GM19351 (cell line): Measurements from ENCODE around the gene AAGAB.

Experiments
- ATAC-seq: cut with Tn5 transposase; IDR thresholded peaks from one replicate; pipeline ENCODE4 v1.9.1; 2021; ENCODE audit warnings: mild to moderate bottlenecking, moderate library complexity; ENCODE audit not compliant: unreplicated experiment

AAGAB gene

DNA sequence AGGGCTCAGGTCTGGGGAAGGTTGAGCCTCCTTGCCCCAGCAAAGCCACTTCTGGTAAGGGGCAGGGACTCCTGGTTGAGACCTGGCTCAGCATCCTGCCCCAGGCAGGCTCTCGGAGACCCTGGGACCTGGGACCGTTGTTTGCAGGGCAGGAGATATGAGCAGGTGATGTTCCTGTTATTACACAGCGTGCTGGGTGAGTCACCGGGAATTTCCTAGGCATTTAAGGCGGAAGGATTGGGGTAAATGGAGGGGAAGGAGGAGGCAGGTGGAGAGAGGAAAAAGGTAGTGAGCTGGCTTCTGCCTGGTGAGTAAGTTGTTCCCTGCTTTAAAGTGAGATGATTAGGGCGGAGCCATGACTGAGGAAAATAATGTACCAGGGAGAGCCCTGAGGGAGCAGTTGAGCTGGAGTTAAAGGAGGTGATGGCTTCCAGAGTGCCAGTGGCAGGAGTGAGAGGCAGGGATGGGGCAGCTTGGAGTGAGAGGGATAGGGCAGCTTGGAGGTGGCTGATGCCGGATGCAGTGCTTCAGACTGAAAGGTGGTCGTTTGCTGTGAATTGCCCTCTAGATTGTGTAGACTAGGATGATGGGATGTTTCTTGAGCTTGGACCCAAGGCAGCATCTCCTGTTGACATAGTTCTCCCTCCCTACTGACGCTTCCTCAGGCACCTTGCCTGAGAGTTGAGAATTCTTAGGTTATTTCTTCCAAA is 79.4 kb downstream of the AAGAB start:
- ATAC-seq: no peak

DNA sequence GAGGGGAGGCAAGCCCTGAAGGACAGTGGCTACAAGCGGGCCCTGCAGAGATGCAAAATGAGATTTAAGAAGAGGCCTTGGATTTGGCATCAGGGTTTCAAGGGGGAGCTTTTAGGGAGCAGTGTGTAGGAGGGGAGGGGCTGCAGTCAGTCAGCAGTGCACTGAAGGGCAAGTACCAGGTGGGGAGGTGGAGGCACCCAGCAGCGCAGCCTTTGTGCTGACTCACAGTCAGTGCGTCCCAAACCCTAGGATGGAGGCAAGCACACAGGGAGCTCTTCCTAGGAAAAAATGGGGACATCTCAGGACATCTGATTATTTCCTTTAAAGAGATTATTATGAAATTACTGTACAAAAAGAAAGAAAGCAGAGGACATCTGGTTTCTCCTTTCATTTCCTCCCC is 80.0 kb downstream of the AAGAB start:
- ATAC-seq: no peak

DNA sequence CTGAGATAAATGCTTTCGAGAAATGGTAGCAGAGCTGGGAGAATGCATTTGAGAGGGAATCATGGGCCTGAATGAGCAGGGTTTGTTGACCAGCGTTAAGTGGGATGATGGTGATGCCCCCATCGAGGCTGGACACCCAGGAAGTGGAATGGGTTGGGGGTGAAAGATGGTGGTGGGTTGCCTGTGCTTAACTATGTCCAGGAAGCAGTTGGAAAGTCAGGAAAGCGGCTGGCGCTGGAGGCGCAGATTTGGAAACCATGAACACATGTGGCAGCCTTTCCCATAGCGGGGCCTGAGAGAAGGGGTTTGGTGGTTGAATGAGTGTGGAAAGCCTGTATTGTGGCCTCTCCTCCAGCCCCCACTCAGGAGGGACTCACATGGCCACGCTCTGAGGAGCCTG is 80.7 kb downstream of the AAGAB start:
- no peak for ATAC-seq

DNA sequence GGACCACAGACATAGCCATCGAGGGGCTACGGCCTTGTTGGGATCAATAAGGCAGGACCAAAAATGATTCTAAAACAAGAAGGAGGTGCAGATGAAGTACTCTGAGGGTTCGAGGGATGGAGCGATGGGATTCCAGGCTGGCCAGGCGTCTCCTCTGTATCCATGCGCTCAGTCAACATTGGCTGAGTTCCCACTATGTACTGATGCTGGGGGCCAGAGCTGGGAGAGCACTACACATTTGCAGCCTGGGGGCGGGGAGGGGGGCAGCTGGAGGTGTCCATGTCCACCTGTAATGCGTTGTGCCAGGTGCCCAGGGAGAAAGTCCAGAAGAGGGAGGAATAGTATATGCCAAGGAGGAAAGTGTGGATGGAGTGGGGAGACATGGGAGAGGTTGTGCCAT is 81.5 kb downstream of the AAGAB start:
- no peak for ATAC-seq

DNA sequence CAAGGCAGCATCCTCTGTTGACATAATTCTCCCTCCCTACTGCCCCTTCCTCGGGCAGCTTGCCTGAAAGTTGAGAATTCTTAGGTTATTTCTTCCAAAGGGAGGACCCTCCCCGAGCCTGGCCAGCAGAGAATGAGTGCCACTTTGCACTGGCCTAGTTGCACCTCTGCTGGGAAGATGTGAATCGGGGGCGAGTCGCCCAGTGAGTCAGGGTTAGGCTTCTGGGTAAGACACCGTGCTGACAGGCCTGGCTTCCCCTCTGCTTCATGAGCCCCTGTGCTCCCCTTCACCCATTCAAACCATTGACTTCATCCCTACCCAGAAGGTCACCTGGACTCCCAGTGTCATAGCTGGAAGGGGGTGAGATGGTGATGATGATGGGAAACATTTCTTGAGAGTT is 82.3 kb downstream of the AAGAB start:
- ATAC-seq: no peak

- no peak for ATAC-seq
Observed at GRCh38 chr15:67171471-67171870, 83.0 kb downstream of the AAGAB start.

DNA sequence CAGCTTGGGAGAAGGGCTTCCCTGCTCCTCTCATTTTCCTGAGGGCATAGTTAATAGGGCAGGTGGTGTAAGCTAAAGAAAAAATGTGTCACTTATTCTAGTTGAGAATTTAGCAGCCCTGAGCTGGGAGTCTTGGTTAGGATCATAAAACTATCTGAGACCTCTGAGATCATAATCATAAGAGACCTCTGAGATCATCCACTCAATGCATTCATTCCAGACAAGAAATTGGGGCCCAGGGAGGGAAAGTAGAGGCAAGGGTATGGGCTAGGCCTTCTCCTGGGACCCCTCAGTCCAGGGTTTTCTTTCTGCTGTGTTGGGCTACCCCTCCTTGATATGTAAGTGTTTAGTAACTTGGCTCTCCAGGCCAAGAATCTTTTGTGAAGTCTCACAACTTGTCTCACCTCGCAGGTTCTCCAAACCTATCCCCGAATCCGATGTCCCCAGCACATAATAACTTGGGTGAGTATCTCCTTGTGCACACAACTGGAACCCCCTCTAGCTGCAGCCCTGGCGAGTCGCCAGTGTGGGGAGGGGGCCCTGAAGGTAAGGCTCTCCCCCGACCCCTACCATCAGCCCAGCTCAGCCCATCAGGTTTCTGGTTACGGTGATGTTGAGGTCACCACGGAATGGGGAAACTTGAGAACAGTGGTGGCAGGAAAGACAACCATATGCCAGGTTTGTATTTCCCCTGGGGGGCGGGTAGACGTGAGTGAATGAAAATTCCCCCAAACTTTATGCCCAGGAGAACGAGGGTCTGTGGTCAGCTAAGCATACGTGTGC is 84.1 kb downstream of the AAGAB start:
- no peak for ATAC-seq

DNA sequence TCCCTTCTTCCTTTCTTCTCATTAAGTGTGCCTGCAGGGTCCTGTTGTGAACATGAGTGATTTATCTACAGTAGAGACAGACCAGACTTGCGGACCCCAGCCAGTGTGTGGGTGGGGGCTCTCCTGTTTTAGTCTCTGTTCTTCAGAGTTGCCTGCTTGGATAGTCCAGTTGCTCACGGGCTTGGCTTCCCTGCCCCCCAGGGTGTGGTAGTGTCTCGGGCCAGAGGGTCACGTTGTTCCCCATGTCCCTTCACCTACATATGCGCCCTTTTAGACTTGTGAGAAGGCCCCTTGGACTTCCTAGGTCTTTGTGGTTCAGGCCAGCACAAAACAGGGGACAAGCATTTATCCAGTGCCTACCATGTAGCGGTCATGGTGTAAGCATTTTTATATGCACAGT is 85.8 kb downstream of the AAGAB start:
- ATAC-seq: no peak

GRCh38 chr15:67167091-67167490 is 87.4 kb downstream of the AAGAB start:
- no peak for ATAC-seq

GRCh38 chr15:67166280-67167009 is 88.0 kb downstream of the AAGAB start:
- no peak for ATAC-seq

DNA sequence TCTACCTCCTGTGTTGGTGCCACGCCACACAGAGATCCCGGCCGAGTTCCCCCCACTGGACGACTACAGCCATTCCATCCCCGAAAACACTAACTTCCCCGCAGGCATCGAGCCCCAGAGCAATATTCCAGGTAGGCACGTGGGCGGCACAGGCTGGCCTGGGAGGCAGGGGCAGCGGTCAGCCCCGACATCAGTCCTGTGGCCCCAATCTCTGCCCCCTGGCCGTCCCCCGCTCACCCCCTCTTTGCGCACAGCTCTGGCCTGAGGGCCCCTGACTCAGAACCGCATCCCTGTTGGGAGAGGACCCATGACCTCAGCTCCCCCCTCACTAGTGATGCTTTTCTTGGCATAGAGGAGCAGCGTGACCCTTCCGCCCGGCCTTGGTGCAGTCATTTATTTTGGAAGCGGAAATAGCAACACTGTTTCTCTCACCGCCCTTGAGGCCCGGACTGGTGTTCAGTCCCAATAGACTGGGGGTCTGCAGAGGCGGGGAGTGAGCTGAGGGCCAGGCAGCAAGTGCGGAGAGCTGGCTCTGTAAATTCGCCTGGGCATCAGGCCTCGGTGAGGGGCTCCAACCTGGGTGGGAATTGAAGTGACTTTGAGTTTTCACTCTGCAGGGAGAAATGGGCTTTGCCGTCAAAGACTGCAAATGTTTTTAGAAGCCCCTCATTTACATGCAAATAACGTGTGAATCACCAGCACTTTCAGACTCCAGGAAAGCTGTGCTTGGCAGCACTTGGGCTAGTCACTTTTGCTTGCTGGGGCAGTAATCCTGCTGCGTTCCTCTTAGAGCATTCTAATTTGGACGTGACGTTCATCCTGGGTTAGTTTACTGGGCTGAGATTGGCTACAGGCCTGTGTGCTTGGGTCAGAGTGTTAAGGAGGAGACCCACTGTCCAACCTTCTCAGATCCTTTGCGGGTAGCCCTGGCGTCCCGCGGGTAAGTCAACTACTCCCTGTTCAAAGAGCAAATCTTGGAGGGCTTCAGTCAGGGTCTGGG is 88.9 kb downstream of the AAGAB start:
- ATAC-seq: no peak

DNA sequence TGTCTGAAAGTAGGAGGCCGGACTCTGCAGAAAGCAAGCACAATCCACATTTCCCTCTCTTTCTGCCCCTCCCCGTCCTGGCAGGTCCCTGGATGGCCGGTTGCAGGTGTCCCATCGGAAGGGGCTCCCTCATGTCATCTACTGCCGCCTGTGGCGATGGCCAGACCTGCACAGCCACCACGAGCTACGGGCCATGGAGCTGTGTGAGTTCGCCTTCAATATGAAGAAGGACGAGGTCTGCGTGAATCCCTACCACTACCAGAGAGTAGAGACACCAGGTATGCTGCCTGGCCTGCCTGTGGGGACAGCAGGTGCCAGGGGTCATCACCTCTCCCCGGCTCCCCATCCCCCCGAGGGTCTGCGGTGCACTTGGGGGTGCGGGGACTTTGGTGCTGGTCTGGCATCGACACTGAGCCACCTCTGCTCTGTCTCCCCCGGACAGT is 89.6 kb downstream of the AAGAB start:
- no peak for ATAC-seq

GRCh38 chr15:67164401-67164791 is 90.1 kb downstream of the AAGAB start:
- ATAC-seq: no peak

DNA sequence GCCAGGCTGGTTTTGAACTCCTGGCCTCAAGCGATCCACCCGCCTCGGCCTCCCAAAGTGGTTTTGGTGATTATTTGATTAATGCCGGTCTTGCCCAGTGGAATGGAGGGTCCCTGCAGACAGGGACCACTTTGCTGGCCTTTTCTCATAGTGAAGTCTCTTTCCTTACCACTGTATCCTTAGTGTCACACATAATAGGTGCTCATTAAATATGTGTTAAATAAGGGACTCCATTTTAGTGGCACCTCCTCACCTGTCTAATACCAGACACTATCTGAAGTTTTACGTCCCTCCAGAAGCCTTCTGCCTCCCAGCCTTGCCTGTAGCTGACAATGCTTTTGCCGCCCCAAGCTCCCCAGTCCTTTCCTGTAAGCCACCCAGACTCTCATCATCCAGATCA is 91.3 kb downstream of the AAGAB start:
- ATAC-seq: no peak

DNA sequence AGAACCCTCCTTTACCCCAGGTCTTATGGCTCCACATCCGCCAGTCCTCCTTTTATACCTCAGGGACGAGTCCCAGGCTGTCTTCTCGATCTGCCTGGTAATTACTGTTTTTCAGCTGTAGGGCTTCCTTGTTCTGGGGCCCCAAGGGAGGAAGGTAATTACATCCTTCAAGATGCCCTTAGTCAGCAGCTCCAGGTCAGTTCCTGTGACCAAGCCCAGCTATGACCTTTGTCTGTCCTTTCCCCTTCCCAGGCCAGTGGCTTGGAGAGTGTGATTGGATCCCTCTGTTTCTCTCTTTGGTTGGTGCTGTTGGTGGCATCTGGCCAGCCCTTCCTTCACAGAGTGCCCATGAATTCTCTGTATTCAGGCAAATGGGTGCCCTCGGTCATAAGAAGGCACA is 92.6 kb downstream of the AAGAB start:
- ATAC-seq: no peak

DNA sequence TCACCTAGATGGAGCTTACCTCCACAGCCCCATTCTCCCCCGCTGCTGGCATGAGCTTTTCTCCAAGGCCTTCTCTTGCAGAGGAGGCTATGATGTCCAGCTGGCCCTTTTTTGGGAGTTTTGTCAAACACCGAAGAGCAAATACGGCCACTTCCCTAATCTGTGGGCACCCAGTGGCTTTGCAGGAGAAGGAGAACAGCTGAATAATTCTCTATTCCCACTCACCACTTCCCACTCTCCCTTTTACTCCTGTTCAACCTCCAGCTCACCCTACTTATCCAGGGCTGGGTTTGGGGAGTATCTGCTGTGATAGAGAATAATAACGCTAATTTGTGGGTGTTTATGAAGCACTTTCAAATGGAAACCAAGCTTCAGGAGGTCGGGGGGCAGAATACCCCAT is 93.0 kb downstream of the AAGAB start:
- ATAC-seq: no peak

DNA sequence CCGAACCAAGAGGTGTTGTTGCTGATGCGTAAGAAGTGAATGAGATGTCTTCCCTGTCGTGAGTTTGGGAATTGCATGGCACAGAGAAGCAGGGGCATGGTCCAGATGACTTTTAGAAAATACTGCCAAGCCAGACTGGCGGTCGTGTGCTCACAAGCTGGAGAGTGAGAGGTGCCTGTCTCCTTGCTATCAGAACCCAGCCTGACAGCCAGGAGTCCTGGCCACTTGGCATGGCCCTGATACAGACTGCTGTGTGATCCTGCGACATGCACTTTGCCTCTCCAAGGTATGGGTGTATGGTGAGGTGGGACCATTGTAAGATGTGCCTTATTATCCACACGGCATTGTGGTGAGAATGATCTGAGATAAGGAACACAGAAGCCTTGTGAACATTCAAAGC is 96.1 kb downstream of the AAGAB start:
- ATAC-seq: no peak

GRCh38 chr15:67157521-67158252 is 96.8 kb downstream of the AAGAB start:
- no peak for ATAC-seq

- no peak for ATAC-seq
Observed at GRCh38 chr15:67156834-67157233, 97.6 kb downstream of the AAGAB start.

GRCh38 chr15:67156426-67156825 is 98.0 kb downstream of the AAGAB start:
- ATAC-seq: no peak
